GM13977 (cell line): ENCODE results near the gene ARHGAP10.
A peak's percentile ranks its signal among the peaks of the same experiment; 100 is the strongest.

Experiments
- DNase-seq: peaks from one replicate; pipeline ENCODE4 v3.0.0; 2012; ENCODE audit warnings: low spot score
- CTCF ChIP-seq: IDR thresholded peaks from 2 replicates; pipeline ENCODE4 v1.5.1; 2012; ENCODE audit warnings: mild to moderate bottlenecking, control low read depth; ENCODE audit not compliant: insufficient read depth; ENCODE audit errors: extremely low read depth, missing control alignments
- in situ Hi-C: fragments of 300-500 bp; cut with MboI; formaldehyde crosslinking; loops from one replicate; pipeline ENCODE4 v1.12.0; 2022; ENCODE audit warnings: low sequenced_read_pairs, low pct_unique_long_range_greater_than_20kb, mixed read lengths, inconsistent platforms; ENCODE audit not compliant: unreplicated experiment

ARHGAP10 gene

GRCh38 chr4:147864607-147865006 is 132.7 kb downstream of the ARHGAP10 start:
- DNase-seq: no peak
- no peak for TF ChIP-seq CTCF
- in situ Hi-C loops: loop anchor here (5.0 to 10.0 kb wide), 2 partner anchors 157 to 350 kb away; no protein-coding TSS in a partner anchor

- in situ Hi-C loops: loop anchor here (5.0 to 10.0 kb wide), 2 partner anchors 159 to 351 kb away; no protein-coding TSS in a partner anchor
- DNase-seq: no peak
Measured at GRCh38 chr4:147865926-147866325, 134.0 kb downstream of the ARHGAP10 start.

GRCh38 chr4:147866532-147867271 is 134.8 kb downstream of the ARHGAP10 start:
- DNase-seq: peak; percentile 79
- in situ Hi-C loops: loop anchor here (5.0 to 10.0 kb wide), 2 partner anchors 159 to 352 kb away; no protein-coding TSS in a partner anchor
- TF ChIP-seq CTCF: peak; percentile 97

More at GRCh38 chr4:147865926-147866325, 134.0 kb downstream of the ARHGAP10 start:
- no peak for TF ChIP-seq CTCF

- in situ Hi-C loops: no loop called here
- no peak for TF ChIP-seq CTCF
- no peak for DNase-seq
Measured at GRCh38 chr4:147874109-147874508, 142.2 kb downstream of the ARHGAP10 start.

- DNase-seq: no peak
- in situ Hi-C loops: no loop called here
- no peak for TF ChIP-seq CTCF
Measured at GRCh38 chr4:147877308-147877771, 145.5 kb downstream of the ARHGAP10 start.

GRCh38 chr4:147879676-147880075 is 147.8 kb downstream of the ARHGAP10 start:
- in situ Hi-C loops: no loop called here
- TF ChIP-seq CTCF: no peak
- no peak for DNase-seq
